Motor neuron (in vitro differentiated cells): ENCODE measurements around the gene LGALS7B. TPM values are rescaled to one million over a fixed set of nuclear protein-coding genes. Genes with fewer than 3 reads are reported as not detected.
"Not testable (repeated sequence)": the region's sequence is repeated elsewhere in the genome, so short reads cannot be mapped to it uniquely, and the experiment has no call there.

Experiments used
- ATAC-seq, 8 experiments: fragments of 200-7000 bp; cut with Tn5 transposase; replicated peaks in 6 of 8; 2 replicates each; pipeline ENCODE4 v1.8.0; 2021; ENCODE audit warnings: mild to moderate bottlenecking in 8 of 8, moderate library complexity in 8 of 8
- H3K27ac ChIP-seq, 2 donors: fragments of 250-450 bp; sonication (Bioruptor Pico); 2 replicates each; pipeline ENCODE4 v1.9.0; 2021; ENCODE audit warnings: antibody characterized with exemption in 2 of 2, mild to moderate bottlenecking in 2 of 2, moderate library complexity in 1 of 2
- H3K4me1 ChIP-seq, 2 donors: fragments of 250-450 bp; sonication (Bioruptor Pico); replicated peaks in 1 of 2; 2 replicates each; pipeline ENCODE4 v1.6.1; 2021; ENCODE audit warnings: antibody characterized with exemption in 2 of 2, mild to moderate bottlenecking in 2 of 2, moderate library complexity in 1 of 2
- H3K4me3 ChIP-seq, 5 donors: fragments of 250-450 bp; sonication (Bioruptor Pico); 2 replicates each; pipeline ENCODE4 v1.9.0; 2021; ENCODE audit warnings: antibody characterized with exemption in 5 of 5, mild to moderate bottlenecking in 5 of 5, moderate library complexity in 4 of 5
- WGBS, 10 experiments: fragments of 450-650 bp; shearing (Covaris generic); methylation state at CpG; one replicate each; pipeline ENCODE4 v1.0.0; 2022; 5-methylcytosine and 5-hydroxymethylcytosine counted together
- in situ Hi-C, 9 experiments: fragments of 400-800 bp; cut with MboI; loops; one replicate each; pipeline ENCODE4 v1.15.0; 2021; ENCODE audit warnings: low sequenced_read_pairs in 9 of 9, low pct_unique_long_range_greater_than_20kb in 2 of 9; ENCODE audit not compliant: unreplicated experiment in 9 of 9
- total RNA-seq, 8 experiments: library from RNA; unstranded; fragments of 300-600 nt; gene quantifications; 2 replicates each; pipeline versions ENCODE4 v1.2.3 to v1.2.4, GENCODE V29; 2022

LGALS7B gene
- 1 to 10 TPM in 2 of 8 experiments, not detected in 6; 1.0 to 5.0 TPM for total RNA-seq

- ATAC-seq: peak in 2 of 8 experiments; percentile 4 to 13
- Histone ChIP-seq H3K4me3 (no peak within 1 kb of the TSS), H3K27ac (no peak within 1 kb of the TSS), H3K4me1 (no peaks in the 10 kb centered on the region)
- 37 to 100% (median 63%) methylated on average over 1 to 4 of the region's 17 CpGs; no CpG with 5 or more reads in 6 of the 10 experiments for WGBS, 10 experiments
- in situ Hi-C loops: no loop called here
Measured at GRCh38 chr19:38788478-38789243, at the start of gene LGALS7B. Gene LGALS7B (plus strand): TSS chr19:38789200. CDS start chr19:38789227, 27 bp downstream.

GRCh38 chr19:38739440-38740256 is 49.4 kb upstream of the LGALS7B start:
- H3K27ac ChIP-seq: no peak overlapping the region
- in situ Hi-C loops: no loop called here
- 0 to 100% (median 79%) methylated on average over 1 to 11 of the region's 16 CpGs for WGBS, 10 experiments
- no peaks in the 10 kb centered on the region for H3K4me1 ChIP-seq
- H3K4me3 ChIP-seq: no peak overlapping the region
- ATAC-seq: no peak

- no peaks in the 10 kb centered on the region for H3K4me1 ChIP-seq
- in situ Hi-C loops: no loop called here
- no peak overlapping the region for H3K27ac ChIP-seq
- no peak overlapping the region for H3K4me3 ChIP-seq
- WGBS, 10 experiments: 67 to 100% (median 81%) methylated on average over 1 to 8 of the region's 9 CpGs; no CpG with 5 or more reads in 6 of the 10 experiments
- no peak for ATAC-seq
Measured at GRCh38 chr19:38740257-38740592, 48.8 kb upstream of the LGALS7B start.

- in situ Hi-C loops: no loop called here
Measured at GRCh38 chr19:38740932-38741331, 48.1 kb upstream of the LGALS7B start.

GRCh38 chr19:38741670-38742069 is 47.3 kb upstream of the LGALS7B start:
- 48 to 100% (median 90%) methylated on average over 2 to 10 of the region's 15 CpGs; no CpG with 5 or more reads in 5 of the 10 experiments for WGBS, 10 experiments
- Histone ChIP-seq H3K4me3 (no peak overlapping the region), H3K27ac (no peak overlapping the region), H3K4me1 (no peaks in the 10 kb centered on the region)
- ATAC-seq: no peak
- in situ Hi-C loops: no loop called here

More at GRCh38 chr19:38740932-38741331, 48.1 kb upstream of the LGALS7B start:
- no peak for ATAC-seq
- Histone ChIP-seq H3K27ac (no peak overlapping the region), H3K4me3 (no peak overlapping the region), H3K4me1 (no peaks in the 10 kb centered on the region)
- 40 to 100% (median 86%) methylated on average over 1 of the region's 2 CpGs; no CpG with 5 or more reads in 5 of the 10 experiments for WGBS, 10 experiments

GRCh38 chr19:38742296-38742695 is 46.7 kb upstream of the LGALS7B start:
- in situ Hi-C loops: no loop called here
- no peak overlapping the region for H3K27ac ChIP-seq
- 33 to 98% (median 84%) methylated on average over 1 to 9 of the region's 9 CpGs; no CpG with 5 or more reads in 4 of the 10 experiments for WGBS, 10 experiments
- ATAC-seq: no peak
- no peaks in the 10 kb centered on the region for H3K4me1 ChIP-seq
- no peak overlapping the region for H3K4me3 ChIP-seq

- in situ Hi-C loops: no loop called here
- WGBS, 10 experiments: 71 to 100% (median 87%) methylated on average over 1 to 4 of the region's 6 CpGs; no CpG with 5 or more reads in 4 of the 10 experiments
Measured at GRCh38 chr19:38742906-38743305, 46.1 kb upstream of the LGALS7B start.

GRCh38 chr19:38743394-38744297 is 45.4 kb upstream of the LGALS7B start:
- Histone ChIP-seq H3K4me3 (no peak overlapping the region), H3K4me1 (no peaks in the 10 kb centered on the region), H3K27ac (no peak overlapping the region)
- WGBS, 10 experiments: 40 to 90% methylated on average over 1 to 2 of the region's 20 CpGs; no CpG with 5 or more reads in 8 of the 10 experiments
- ATAC-seq: no peak
- in situ Hi-C loops: no loop called here

More at GRCh38 chr19:38742906-38743305, 46.1 kb upstream of the LGALS7B start:
- no peak for ATAC-seq
- no peaks in the 10 kb centered on the region for H3K4me1 ChIP-seq
- H3K27ac ChIP-seq: no peak overlapping the region
- H3K4me3 ChIP-seq: no peak overlapping the region

- ATAC-seq: no peak
- no peak within 1 kb of the TSS for H3K27ac ChIP-seq
- H3K4me1 ChIP-seq: no peaks in the 10 kb centered on the region
- no peak within 1 kb of the TSS for H3K4me3 ChIP-seq
- WGBS, 10 experiments: 68 to 100% (median 80%) methylated on average over 1 to 3 of the region's 10 CpGs; no CpG with 5 or more reads in 7 of the 10 experiments
- in situ Hi-C loops: no loop called here
Measured at GRCh38 chr19:38744298-38744681, 44.7 kb upstream of the LGALS7B start, which contains the start of gene CAPN12. Gene CAPN12 (minus strand): TSS chr19:38744474. CDS start chr19:38744165, 309 bp downstream.

- H3K4me1 ChIP-seq: no peaks in the 10 kb centered on the region
- in situ Hi-C loops: no loop called here
- ATAC-seq: peak in 2 of 8 experiments; percentile 43 to 78
- H3K27ac ChIP-seq: no peak overlapping the region
- WGBS, 10 experiments: 20 to 100% (median 75%) methylated on average over 1 to 3 of the region's 6 CpGs; no CpG with 5 or more reads in 5 of the 10 experiments
- H3K4me3 ChIP-seq: no peak overlapping the region
Measured at GRCh38 chr19:38744874-38745273, 44.1 kb upstream of the LGALS7B start.

GRCh38 chr19:38745316-38745715 is 43.7 kb upstream of the LGALS7B start:
- WGBS, 10 experiments: 80 to 100% (median 95%) methylated on average over 1 to 4 of the region's 7 CpGs; no CpG with 5 or more reads in 6 of the 10 experiments
- Histone ChIP-seq H3K4me3 (no peak overlapping the region), H3K27ac (no peak overlapping the region), H3K4me1 (no peaks in the 10 kb centered on the region)
- in situ Hi-C loops: no loop called here
- ATAC-seq: no peak

- in situ Hi-C loops, H3K27ac ChIP-seq, H3K4me1 ChIP-seq, H3K4me3 ChIP-seq, ATAC-seq: not testable (repeated sequence)
- WGBS, 10 experiments: 33 to 100% (median 92%) methylated on average over 1 to 2 of the region's 3 CpGs; no CpG with 5 or more reads in 5 of the 10 experiments
Measured at GRCh38 chr19:38753783-38754182, 35.2 kb upstream of the LGALS7B start.
